Loucy (cell line): Measurements from ENCODE around the gene CAPN7.

Experiments
- H2AFZ ChIP-seq: fragments of 200-600 bp; sonication (generic); 2 replicates; pipeline ENCODE4 v1.6.0; 2016; ENCODE audit warnings: antibody characterized with exemption, mild to moderate bottlenecking, low read length, moderate library complexity
- H3F3A ChIP-seq: fragments of 200-600 bp; 2 replicates; pipeline ENCODE4 v1.6.0; 2016; ENCODE audit warnings: antibody characterized with exemption, low read depth, mild to moderate bottlenecking
- H3K27me3 ChIP-seq: fragments of 200-600 bp; sonication (generic); 2 replicates; pipeline ENCODE4 v1.6.1; 2014; ENCODE audit warnings: low read length, mild to moderate bottlenecking; ENCODE audit not compliant: insufficient read depth, poor library complexity, severe bottlenecking
- H3K36me3 ChIP-seq: fragments of 200-600 bp; sonication (generic); 2 replicates; pipeline ENCODE4 v1.6.1; 2016; ENCODE audit warnings: low read length; ENCODE audit not compliant: insufficient read depth
- H3K4me1 ChIP-seq: fragments of 200-600 bp; sonication (generic); 2 replicates; pipeline ENCODE4 v1.5.1; 2014; ENCODE audit warnings: low read length, mild to moderate bottlenecking; ENCODE audit not compliant: insufficient read depth, poor library complexity, severe bottlenecking
- H3K4me2 ChIP-seq: fragments of 200-600 bp; sonication (generic); 2 replicates; pipeline ENCODE4 v1.6.0; 2014; ENCODE audit warnings: antibody characterized with exemption, low read length, low read depth, mild to moderate bottlenecking; ENCODE audit not compliant: poor library complexity, severe bottlenecking
- H3K4me3 ChIP-seq: fragments of 200-600 bp; sonication (generic); 2 replicates; pipeline ENCODE4 v1.5.1; 2014; ENCODE audit warnings: low read length, mild to moderate bottlenecking, mixed read lengths; ENCODE audit not compliant: poor library complexity, severe bottlenecking
- H3K79me2 ChIP-seq: fragments of 200-600 bp; sonication (generic); 2 replicates; pipeline ENCODE4 v1.6.1; 2014; ENCODE audit warnings: low read length; ENCODE audit not compliant: insufficient read depth
- H3K9ac ChIP-seq: fragments of 200-600 bp; sonication (generic); 2 replicates; pipeline ENCODE4 v1.6.0; 2014; ENCODE audit warnings: mild to moderate bottlenecking, low read depth, low read length, moderate library complexity; ENCODE audit not compliant: poor library complexity, severe bottlenecking
- H3K9me2 ChIP-seq: fragments of 200-600 bp; sonication (generic); replicated peaks from 2 replicates; pipeline ENCODE4 v1.6.1; 2016; ENCODE audit warnings: low read depth, low read length, mixed read lengths
- H3K9me3 ChIP-seq: fragments of 200-600 bp; sonication (generic); 2 replicates; pipeline ENCODE4 v1.6.1; 2014; ENCODE audit warnings: mild to moderate bottlenecking, antibody characterized with exemption, low read length, low read depth; ENCODE audit not compliant: insufficient read depth
- H4K20me1 ChIP-seq: fragments of 200-600 bp; sonication (generic); 2 replicates; pipeline ENCODE4 v1.6.0; 2014; ENCODE audit warnings: antibody characterized with exemption, low read length, mild to moderate bottlenecking; ENCODE audit not compliant: insufficient read depth, poor library complexity, severe bottlenecking
- EZH2phosphoT487 ChIP-seq: fragments of 200-600 bp; IDR thresholded peaks from 2 replicates; pipeline ENCODE4 v1.6.1; 2018; ENCODE audit warnings: antibody characterized with exemption, mild to moderate bottlenecking, moderate library complexity, borderline replicate concordance
- TF ChIP-seq, protein P1 (sequence below): fragments of 200-600 bp; sonication (generic); conservative IDR thresholded peaks from 2 replicates; pipeline ENCODE4 v1.5.1; 2014; ENCODE audit warnings: mild to moderate bottlenecking, antibody characterized with exemption, low read length

CAPN7 gene

DNA sequence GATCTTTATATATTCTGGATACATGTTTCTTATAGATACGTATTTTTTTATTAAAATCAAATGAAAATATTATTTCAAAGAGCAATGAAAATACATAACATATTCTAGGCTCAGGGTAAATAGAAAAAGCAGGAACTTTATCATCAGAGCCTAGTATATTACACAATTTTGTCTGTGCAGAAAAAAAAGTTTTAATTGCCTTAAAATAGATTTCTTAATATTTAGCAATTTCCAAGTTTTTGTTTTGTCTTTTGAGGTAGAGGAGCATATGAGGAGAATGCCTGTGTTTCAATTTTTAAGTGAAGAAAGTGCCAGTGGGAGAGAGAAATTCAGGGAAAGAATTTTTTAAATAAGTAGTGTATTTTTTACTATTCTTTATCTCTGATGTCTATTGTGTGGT, 10.5 kb downstream of the CAPN7 start:
- no peaks in the 10 kb centered on the region for H3K9me2 ChIP-seq
- H2AFZ ChIP-seq = no peak overlapping the region
- H3K4me1 ChIP-seq = peaks cover under 1% of the 10 kb centered on the region
- peaks cover 57% of the 10 kb centered on the region; the same call in 1 of the 2 replicates for H3K36me3 ChIP-seq
- H3K27me3 ChIP-seq = no peaks in the 10 kb centered on the region
- no peaks in the 10 kb centered on the region for H4K20me1 ChIP-seq
- H3K9ac ChIP-seq = no peak overlapping the region
- TF ChIP-seq, protein P1, sequence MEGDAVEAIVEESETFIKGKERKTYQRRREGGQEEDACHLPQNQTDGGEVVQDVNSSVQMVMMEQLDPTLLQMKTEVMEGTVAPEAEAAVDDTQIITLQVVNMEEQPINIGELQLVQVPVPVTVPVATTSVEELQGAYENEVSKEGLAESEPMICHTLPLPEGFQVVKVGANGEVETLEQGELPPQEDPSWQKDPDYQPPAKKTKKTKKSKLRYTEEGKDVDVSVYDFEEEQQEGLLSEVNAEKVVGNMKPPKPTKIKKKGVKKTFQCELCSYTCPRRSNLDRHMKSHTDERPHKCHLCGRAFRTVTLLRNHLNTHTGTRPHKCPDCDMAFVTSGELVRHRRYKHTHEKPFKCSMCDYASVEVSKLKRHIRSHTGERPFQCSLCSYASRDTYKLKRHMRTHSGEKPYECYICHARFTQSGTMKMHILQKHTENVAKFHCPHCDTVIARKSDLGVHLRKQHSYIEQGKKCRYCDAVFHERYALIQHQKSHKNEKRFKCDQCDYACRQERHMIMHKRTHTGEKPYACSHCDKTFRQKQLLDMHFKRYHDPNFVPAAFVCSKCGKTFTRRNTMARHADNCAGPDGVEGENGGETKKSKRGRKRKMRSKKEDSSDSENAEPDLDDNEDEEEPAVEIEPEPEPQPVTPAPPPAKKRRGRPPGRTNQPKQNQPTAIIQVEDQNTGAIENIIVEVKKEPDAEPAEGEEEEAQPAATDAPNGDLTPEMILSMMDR = no peak
- no peak for TF ChIP-seq EZH2phosphoT487
- no peaks in the 10 kb centered on the region for H3K9me3 ChIP-seq
- H3F3A ChIP-seq = no peaks in the 10 kb centered on the region
- H3K4me2 ChIP-seq = no peak overlapping the region
- peaks cover 2% of the 10 kb centered on the region for H3K79me2 ChIP-seq
- H3K4me3 ChIP-seq = no peak overlapping the region

DNA sequence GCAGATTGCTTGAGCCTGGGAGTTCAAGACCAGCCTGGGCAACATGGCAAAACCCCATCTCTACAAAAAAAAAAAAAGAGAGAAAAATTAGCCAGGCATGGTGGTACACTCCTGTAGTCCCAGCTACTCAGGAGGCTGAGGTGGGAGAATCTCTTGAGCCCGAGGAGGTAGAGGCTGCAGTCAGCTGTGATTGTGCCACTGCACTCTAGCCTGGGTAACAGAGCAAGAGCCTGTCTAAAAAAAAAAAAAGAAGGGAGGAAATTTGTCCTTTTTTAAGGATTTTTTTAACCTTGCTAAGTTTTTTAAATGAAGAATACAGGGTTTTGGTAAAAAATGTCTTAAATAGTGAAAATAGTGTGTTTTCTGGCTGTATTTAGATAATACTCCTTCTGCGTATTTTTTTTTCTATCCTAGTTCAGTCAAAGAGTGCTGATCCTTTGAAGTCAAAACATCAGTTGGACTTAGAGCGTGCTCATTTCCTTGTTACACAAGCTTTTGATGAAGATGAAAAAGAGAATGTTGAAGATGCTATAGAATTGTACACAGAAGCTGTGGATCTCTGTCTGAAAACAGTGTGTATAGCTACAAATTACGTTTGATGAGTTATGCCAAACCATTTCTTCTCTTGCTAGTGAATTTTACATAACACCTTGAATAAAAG, 11.1 kb downstream of the CAPN7 start:
- Histone ChIP-seq H3F3A (no peaks in the 10 kb centered on the region), H3K4me3 (no peak overlapping the region), H3K9me2 (no peaks in the 10 kb centered on the region), H3K79me2 (no peaks in the 10 kb centered on the region; the same call in none of the 2 replicates), H3K4me2 (no peak overlapping the region), H3K36me3 (peaks cover 61% of the 10 kb centered on the region; the same call in 1 of the 2 replicates), H3K9ac (no peak overlapping the region), H3K27me3 (no peaks in the 10 kb centered on the region), H3K9me3 (no peaks in the 10 kb centered on the region), H3K4me1 (no peaks in the 10 kb centered on the region), H4K20me1 (no peaks in the 10 kb centered on the region), H2AFZ (no peak overlapping the region)
- no peak for TF ChIP-seq EZH2phosphoT487
- TF ChIP-seq, protein P1 = no peak

DNA sequence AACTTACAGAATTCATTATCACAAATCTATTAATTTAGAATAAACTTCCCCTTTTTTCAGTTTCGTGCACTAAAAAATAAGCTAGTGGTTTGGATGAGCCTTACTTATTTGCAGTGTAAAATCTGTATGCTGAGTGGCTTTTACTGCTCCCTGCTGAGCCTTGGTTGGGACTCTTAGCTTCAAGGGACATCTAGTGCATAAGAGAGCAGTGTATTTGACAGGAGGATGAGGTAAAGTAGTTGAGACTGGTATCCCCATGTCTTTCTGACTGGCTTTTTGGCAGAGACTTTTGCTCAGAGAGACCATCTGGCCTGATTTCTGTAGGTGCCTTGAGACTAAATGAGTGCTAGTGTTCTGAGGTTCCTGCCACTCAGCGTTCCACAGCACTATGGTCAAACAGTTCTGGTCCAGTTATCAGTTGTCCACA, 11.8 kb downstream of the CAPN7 start:
- no peaks in the 10 kb centered on the region for H3K27me3 ChIP-seq
- H3K9me2 ChIP-seq = no peaks in the 10 kb centered on the region
- H3K4me2 ChIP-seq = no peak overlapping the region
- no peak overlapping the region for H2AFZ ChIP-seq
- no peak overlapping the region for H3K9ac ChIP-seq
- no peaks in the 10 kb centered on the region for H4K20me1 ChIP-seq
- no peak overlapping the region for H3K4me3 ChIP-seq
- H3K36me3 ChIP-seq = peaks cover 61% of the 10 kb centered on the region; the same call in 1 of the 2 replicates
- no peaks in the 10 kb centered on the region; the same call in none of the 2 replicates for H3K79me2 ChIP-seq
- no peaks in the 10 kb centered on the region for H3K4me1 ChIP-seq
- no peaks in the 10 kb centered on the region for H3K9me3 ChIP-seq
- H3F3A ChIP-seq = no peaks in the 10 kb centered on the region
- TF ChIP-seq, protein P1 = no peak
- no peak for TF ChIP-seq EZH2phosphoT487
